MM.1S (cell line): ENCODE data around the gene COL18A1.

ENCODE experiments used
- CTCF ChIP-seq: fragments of 300-600 bp; sonication (generic); IDR thresholded peaks from 2 replicates; pipeline ENCODE4 v1.5.1; 2016; ENCODE audit warnings: antibody characterized with exemption, low read length, mixed read lengths
- EZH2 ChIP-seq: fragments of 300-600 bp; sonication (generic); optimal IDR thresholded peaks from 2 replicates; pipeline ENCODE3; 2017; ENCODE audit warnings: low read depth, mild to moderate bottlenecking, antibody characterized with exemption, low read length, mixed read lengths

- TF ChIP-seq CTCF (no peak), EZH2 (no peak)
Measured at GRCh38 chr21:45463871-45464270, 58.9 kb downstream of the COL18A1 start.
